HepG2 (cell line): ENCODE measurements around the gene SMC6. TPM values are rescaled to one million over a fixed set of nuclear protein-coding genes. Genes with fewer than 3 reads are reported as not detected.
A peak's percentile ranks its signal among the peaks of the same experiment; 100 is the strongest.

ENCODE experiments used
- ATF2 ChIP-seq: sonication (generic); formaldehyde crosslinking; IDR thresholded peaks from 2 replicates; pipeline ENCODE4 v1.4.0; 2020; ENCODE audit warnings: missing genetic modification reagents
- FOXK2 ChIP-seq: fragments of 450-650 bp; IDR thresholded peaks from 2 replicates; pipeline ENCODE4 v1.6.1; 2016
- HNRNPLL ChIP-seq: fragments of 200-400 bp; formaldehyde crosslinking; IDR thresholded peaks from 2 replicates; pipeline ENCODE4 v1.6.1; 2017; ENCODE audit warnings: mild to moderate bottlenecking, low read depth, low read length; ENCODE audit not compliant: poor library complexity, severe bottlenecking
- KDM4B ChIP-seq: sonication (generic); formaldehyde crosslinking; IDR thresholded peaks from 2 replicates; pipeline ENCODE4 v1.4.0; 2020; ENCODE audit warnings: missing genetic modification reagents
- KLF16 ChIP-seq, 2 experiments: sonication (generic) in 1 of 2; formaldehyde crosslinking in 1 of 2; IDR thresholded peaks; 2 replicates each; pipeline versions ENCODE4 v1.6.1 to v1.8.0; 2016 to 2023; ENCODE audit warnings: missing genetic modification reagents in 2 of 2, missing compliant biosample characterization in 1 of 2
- NBN ChIP-seq: fragments of 450-650 bp; conservative IDR thresholded peaks from 2 replicates; pipeline ENCODE4 v1.6.1; 2017
- RELA ChIP-seq: sonication (generic); formaldehyde crosslinking; IDR thresholded peaks from 2 replicates; pipeline ENCODE4 v1.4.0; 2020; ENCODE audit warnings: missing genetic modification reagents
- SATB2 ChIP-seq: sonication (generic); formaldehyde crosslinking; IDR thresholded peaks from 2 replicates; pipeline ENCODE4 v1.5.0; 2020; ENCODE audit warnings: missing genetic modification reagents
- TMF1 ChIP-seq: sonication (generic); formaldehyde crosslinking; IDR thresholded peaks from 2 replicates; pipeline ENCODE4 v1.8.1; 2022; ENCODE audit warnings: low read depth, missing genetic modification reagents
- ZFX ChIP-seq: sonication (generic); formaldehyde crosslinking; IDR thresholded peaks from 2 replicates; pipeline ENCODE4 v1.4.0; 2020; ENCODE audit warnings: mild to moderate bottlenecking, low read depth, missing genetic modification reagents, moderate library complexity
- ZNF256 ChIP-seq: sonication (generic); formaldehyde crosslinking; conservative IDR thresholded peaks from 2 replicates; pipeline ENCODE4 v1.4.0; 2020; ENCODE audit warnings: missing genetic modification reagents
- ZNF75D ChIP-seq: sonication (generic); formaldehyde crosslinking; IDR thresholded peaks from 2 replicates; pipeline ENCODE4 v1.8.1; 2023; ENCODE audit warnings: missing genetic modification reagents, mild to moderate bottlenecking, borderline replicate concordance
- ZNF777 ChIP-seq: sonication (generic); formaldehyde crosslinking; IDR thresholded peaks from 2 replicates; pipeline ENCODE4 v1.4.0; 2020; ENCODE audit warnings: missing genetic modification reagents
- ZSCAN21 ChIP-seq: sonication (generic); formaldehyde crosslinking; IDR thresholded peaks from 2 replicates; pipeline ENCODE4 v1.8.0; 2022; ENCODE audit warnings: mild to moderate bottlenecking, missing genetic modification reagents, moderate library complexity, borderline replicate concordance
- polyA plus RNA-seq, 8 experiments: library from polyadenylated mRNA; depleted of rRNA in 3 of 8; stranded (reverse) in 7 of 8; unstranded in 1 of 8; fragments of >200 nt; fragmentation: Illumina TruSeq in 4 of 8; extraction: Trizol in 4 of 8; gene quantifications; 2 replicates each; pipeline versions ENCODE4 v1.2.1 to v1.2.3, GENCODE V29; 2011 to 2016; ENCODE audit warnings: low read depth in 4 of 8, missing spikeins in 1 of 8, mixed read lengths in 1 of 8; ENCODE audit not compliant: insufficient read depth in 1 of 8
- total RNA-seq, 5 experiments: library from RNA; depleted of rRNA; stranded (reverse); fragments of >200 nt; fragmentation: Illumina TruSeq; extraction: Trizol; gene quantifications; 2 replicates each; pipeline ENCODE4 v1.2.3, GENCODE V29; 2016; ENCODE audit warnings: low read depth in 1 of 5
- TF ChIP-seq, protein P1 (sequence below): IDR thresholded peaks from 2 replicates; pipeline ENCODE4 v1.6.1; 2016; ENCODE audit warnings: control low read depth
- TF ChIP-seq, protein P2 (sequence below): sonication (generic); formaldehyde crosslinking; IDR thresholded peaks from 2 replicates; pipeline ENCODE4 v1.5.1; 2020; ENCODE audit warnings: missing genetic modification reagents, mild to moderate bottlenecking, borderline replicate concordance
- TF ChIP-seq, protein P3 (sequence below): sonication (generic); formaldehyde crosslinking; IDR thresholded peaks from 2 replicates; pipeline ENCODE4 v1.5.0; 2020; ENCODE audit warnings: mild to moderate bottlenecking, missing genetic modification reagents, moderate library complexity
- TF ChIP-seq, protein P4 (sequence below): IDR thresholded peaks from 2 replicates; pipeline ENCODE4 v1.6.1; 2016; ENCODE audit warnings: missing genetic modification reagents, missing compliant biosample characterization
- TF ChIP-seq, protein P5 (sequence below): sonication (generic); formaldehyde crosslinking; IDR thresholded peaks from 2 replicates; pipeline ENCODE4 v1.4.0; 2020; ENCODE audit warnings: missing genetic modification reagents, low read depth, mild to moderate bottlenecking, borderline replicate concordance
- TF ChIP-seq, protein P6 (sequence below): sonication (generic); formaldehyde crosslinking; IDR thresholded peaks from 2 replicates; pipeline ENCODE4 v1.8.0; 2022; ENCODE audit warnings: missing genetic modification reagents, mild to moderate bottlenecking, moderate library complexity, borderline replicate concordance

The SMC6 gene
- total and polyA plus RNA-seq, 2 of the 13 experiments (the other 11 are each of a cell fraction or from before 2014, with no cell fraction given): 18.9 to 55.3 TPM

GRCh38 chr2:17753803-17754663, at the start of gene SMC6, which contains the start of gene GEN1 (continued):
- TF ChIP-seq ATF2 (CRISPR knock-in tag): no peak; the same call in 1 of the 2 replicates
- TF ChIP-seq HNRNPLL: peak; percentile 80
- TF ChIP-seq RELA (CRISPR knock-in tag): no peak
- peak; percentile 51; the same call in 1 of the 2 replicates for TF ChIP-seq ZFX
- no peak for TF ChIP-seq SATB2 (CRISPR knock-in tag)
- TF ChIP-seq ZNF75D (CRISPR knock-in tag): no peak
- TF ChIP-seq ZNF777 (CRISPR knock-in tag): no peak
- TF ChIP-seq, protein P1, sequence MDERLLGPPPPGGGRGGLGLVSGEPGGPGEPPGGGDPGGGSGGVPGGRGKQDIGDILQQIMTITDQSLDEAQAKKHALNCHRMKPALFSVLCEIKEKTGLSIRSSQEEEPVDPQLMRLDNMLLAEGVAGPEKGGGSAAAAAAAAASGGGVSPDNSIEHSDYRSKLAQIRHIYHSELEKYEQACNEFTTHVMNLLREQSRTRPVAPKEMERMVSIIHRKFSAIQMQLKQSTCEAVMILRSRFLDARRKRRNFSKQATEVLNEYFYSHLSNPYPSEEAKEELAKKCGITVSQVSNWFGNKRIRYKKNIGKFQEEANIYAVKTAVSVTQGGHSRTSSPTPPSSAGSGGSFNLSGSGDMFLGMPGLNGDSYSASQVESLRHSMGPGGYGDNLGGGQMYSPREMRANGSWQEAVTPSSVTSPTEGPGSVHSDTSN (CRISPR knock-in tag): no peak
- TF ChIP-seq, protein P2, sequence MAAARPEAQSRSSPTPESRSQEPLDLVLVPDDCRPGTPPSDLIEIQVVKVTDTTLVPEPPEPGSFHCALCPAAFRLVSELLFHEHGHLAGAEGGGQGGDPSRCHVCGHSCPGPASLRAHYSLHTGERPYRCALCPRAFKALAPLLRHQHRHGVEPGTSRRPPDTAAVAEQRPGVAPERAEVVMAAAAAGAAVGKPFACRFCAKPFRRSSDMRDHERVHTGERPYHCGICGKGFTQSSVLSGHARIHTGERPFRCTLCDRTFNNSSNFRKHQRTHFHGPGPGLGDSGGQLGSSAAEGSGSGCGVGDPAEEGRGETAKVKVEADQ (CRISPR knock-in tag): no peak
- TF ChIP-seq FOXK2: no peak
- TF ChIP-seq, protein P3, sequence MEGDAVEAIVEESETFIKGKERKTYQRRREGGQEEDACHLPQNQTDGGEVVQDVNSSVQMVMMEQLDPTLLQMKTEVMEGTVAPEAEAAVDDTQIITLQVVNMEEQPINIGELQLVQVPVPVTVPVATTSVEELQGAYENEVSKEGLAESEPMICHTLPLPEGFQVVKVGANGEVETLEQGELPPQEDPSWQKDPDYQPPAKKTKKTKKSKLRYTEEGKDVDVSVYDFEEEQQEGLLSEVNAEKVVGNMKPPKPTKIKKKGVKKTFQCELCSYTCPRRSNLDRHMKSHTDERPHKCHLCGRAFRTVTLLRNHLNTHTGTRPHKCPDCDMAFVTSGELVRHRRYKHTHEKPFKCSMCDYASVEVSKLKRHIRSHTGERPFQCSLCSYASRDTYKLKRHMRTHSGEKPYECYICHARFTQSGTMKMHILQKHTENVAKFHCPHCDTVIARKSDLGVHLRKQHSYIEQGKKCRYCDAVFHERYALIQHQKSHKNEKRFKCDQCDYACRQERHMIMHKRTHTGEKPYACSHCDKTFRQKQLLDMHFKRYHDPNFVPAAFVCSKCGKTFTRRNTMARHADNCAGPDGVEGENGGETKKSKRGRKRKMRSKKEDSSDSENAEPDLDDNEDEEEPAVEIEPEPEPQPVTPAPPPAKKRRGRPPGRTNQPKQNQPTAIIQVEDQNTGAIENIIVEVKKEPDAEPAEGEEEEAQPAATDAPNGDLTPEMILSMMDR (CRISPR knock-in tag): no peak
- no peak for TF ChIP-seq ZNF256 (CRISPR knock-in tag)
- TF ChIP-seq, protein P4, sequence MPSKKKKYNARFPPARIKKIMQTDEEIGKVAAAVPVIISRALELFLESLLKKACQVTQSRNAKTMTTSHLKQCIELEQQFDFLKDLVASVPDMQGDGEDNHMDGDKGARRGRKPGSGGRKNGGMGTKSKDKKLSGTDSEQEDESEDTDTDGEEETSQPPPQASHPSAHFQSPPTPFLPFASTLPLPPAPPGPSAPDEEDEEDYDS (CRISPR knock-in tag): no peak
- TF ChIP-seq, protein P5, sequence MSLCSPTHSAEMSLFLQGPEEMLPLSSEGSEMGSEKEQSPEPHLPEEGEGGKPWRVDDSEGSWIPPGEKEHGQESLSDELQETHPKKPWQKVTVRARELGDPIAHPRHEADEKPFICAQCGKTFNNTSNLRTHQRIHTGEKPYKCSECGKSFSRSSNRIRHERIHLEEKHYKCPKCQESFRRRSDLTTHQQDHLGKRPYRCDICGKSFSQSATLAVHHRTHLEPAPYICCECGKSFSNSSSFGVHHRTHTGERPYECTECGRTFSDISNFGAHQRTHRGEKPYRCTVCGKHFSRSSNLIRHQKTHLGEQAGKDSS (CRISPR knock-in tag): no peak
- TF ChIP-seq, protein P6, sequence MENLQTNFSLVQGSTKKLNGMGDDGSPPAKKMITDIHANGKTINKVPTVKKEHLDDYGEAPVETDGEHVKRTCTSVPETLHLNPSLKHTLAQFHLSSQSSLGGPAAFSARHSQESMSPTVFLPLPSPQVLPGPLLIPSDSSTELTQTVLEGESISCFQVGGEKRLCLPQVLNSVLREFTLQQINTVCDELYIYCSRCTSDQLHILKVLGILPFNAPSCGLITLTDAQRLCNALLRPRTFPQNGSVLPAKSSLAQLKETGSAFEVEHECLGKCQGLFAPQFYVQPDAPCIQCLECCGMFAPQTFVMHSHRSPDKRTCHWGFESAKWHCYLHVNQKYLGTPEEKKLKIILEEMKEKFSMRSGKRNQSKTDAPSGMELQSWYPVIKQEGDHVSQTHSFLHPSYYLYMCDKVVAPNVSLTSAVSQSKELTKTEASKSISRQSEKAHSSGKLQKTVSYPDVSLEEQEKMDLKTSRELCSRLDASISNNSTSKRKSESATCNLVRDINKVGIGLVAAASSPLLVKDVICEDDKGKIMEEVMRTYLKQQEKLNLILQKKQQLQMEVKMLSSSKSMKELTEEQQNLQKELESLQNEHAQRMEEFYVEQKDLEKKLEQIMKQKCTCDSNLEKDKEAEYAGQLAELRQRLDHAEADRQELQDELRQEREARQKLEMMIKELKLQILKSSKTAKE (CRISPR knock-in tag): no peak
- no peak for TF ChIP-seq TMF1
- TF ChIP-seq KLF16 (CRISPR knock-in tag; IDR thresholded peaks at IDR 0.05): peak in 1 of 2 experiments; percentile 84; a peak in 1 of 4 replicates
- TF ChIP-seq NBN: no peak
- no peak for TF ChIP-seq ZSCAN21
- TF ChIP-seq KDM4B (CRISPR knock-in tag): 0 out of 2 replicates have a peak, but pooled peaks have one; percentile 67
